MG63 (cell line): ENCODE results near the gene TBC1D10A. TPM values are rescaled to one million over a fixed set of nuclear protein-coding genes. Genes with fewer than 3 reads are reported as not detected.

Experiments
- DNase-seq: peaks from one replicate; pipeline ENCODE4 v3.0.0-alpha.2; 2020
- H3K27me3 ChIP-seq: fragments of 250-450 bp; sonication (Bioruptor Pico); 2 replicates; pipeline ENCODE4 v1.5.1; 2020; ENCODE audit warnings: mild to moderate bottlenecking, moderate library complexity
- H3K36me3 ChIP-seq: fragments of 250-450 bp; sonication (Bioruptor Pico); 2 replicates; pipeline ENCODE4 v1.5.1; 2020; ENCODE audit warnings: mild to moderate bottlenecking, moderate library complexity
- H3K4me3 ChIP-seq: fragments of 250-450 bp; sonication (Bioruptor Pico); 2 replicates; pipeline ENCODE4 v1.5.1; 2020; ENCODE audit warnings: mild to moderate bottlenecking, moderate library complexity
- H3K9me3 ChIP-seq: fragments of 250-450 bp; sonication (Bioruptor Pico); 2 replicates; pipeline ENCODE4 v1.5.1; 2020; ENCODE audit warnings: mild to moderate bottlenecking, moderate library complexity
- total RNA-seq: library from RNA; depleted of rRNA; stranded (reverse); fragments of >200 nt; shearing (Covaris generic); gene quantifications from 2 replicates; pipeline ENCODE4 v1.2.3, GENCODE V29; 2014; ENCODE audit warnings: low replicate concordance

The TBC1D10A gene
- total RNA-seq, 1 experiment from 2014 or later, result 25.7 TPM

GRCh38 chr22:30310881-30311771 lies 15.6 kb downstream of the TBC1D10A start:
- no peaks in the 10 kb centered on the region for H3K9me3 ChIP-seq
- H3K4me3 ChIP-seq, result peak overlapping the region; percentile 7; the same call in 1 of the 2 replicates
- DNase-seq, result peak; percentile 94
- peaks cover 4% of the 10 kb centered on the region for H3K36me3 ChIP-seq
- no peaks in the 10 kb centered on the region for H3K27me3 ChIP-seq

GRCh38 chr22:30309951-30310741 lies 16.6 kb downstream of the TBC1D10A start:
- peak; percentile 71 for DNase-seq
- no peaks in the 10 kb centered on the region for H3K27me3 ChIP-seq
- no peaks in the 10 kb centered on the region for H3K9me3 ChIP-seq
- H3K4me3 ChIP-seq, result no peak overlapping the region
- no peaks in the 10 kb centered on the region; the same call in 1 of the 2 replicates for H3K36me3 ChIP-seq

GRCh38 chr22:30308518-30309230 lies 18.1 kb downstream of the TBC1D10A start:
- Histone ChIP-seq H3K27me3 (no peaks in the 10 kb centered on the region), H3K36me3 (peaks cover 3% of the 10 kb centered on the region; the same call in 1 of the 2 replicates), H3K4me3 (no peak overlapping the region), H3K9me3 (no peaks in the 10 kb centered on the region)
- DNase-seq, result peak; percentile 40

- Histone ChIP-seq H3K9me3 (no peaks in the 10 kb centered on the region), H3K36me3 (peaks cover 8% of the 10 kb centered on the region; the same call in 1 of the 2 replicates), H3K4me3 (no peak overlapping the region), H3K27me3 (no peaks in the 10 kb centered on the region)
- no peak for DNase-seq
These were observed 18.6 kb downstream of the TBC1D10A start for GRCh38 chr22:30308093-30308492.

GRCh38 chr22:30307041-30307574 lies 19.6 kb downstream of the TBC1D10A start:
- H3K9me3 ChIP-seq, result no peaks in the 10 kb centered on the region
- H3K4me3 ChIP-seq, result no peak overlapping the region
- no peak for DNase-seq
- peaks cover 14% of the 10 kb centered on the region for H3K36me3 ChIP-seq
- no peaks in the 10 kb centered on the region for H3K27me3 ChIP-seq

- peaks cover 14% of the 10 kb centered on the region for H3K36me3 ChIP-seq
- no peaks in the 10 kb centered on the region for H3K27me3 ChIP-seq
- DNase-seq, result no peak
- no peak overlapping the region for H3K4me3 ChIP-seq
- no peaks in the 10 kb centered on the region for H3K9me3 ChIP-seq
These were observed 20.1 kb downstream of the TBC1D10A start for GRCh38 chr22:30306627-30307011.

- H3K27me3 ChIP-seq, result no peaks in the 10 kb centered on the region
- H3K4me3 ChIP-seq, result no peak overlapping the region
- H3K36me3 ChIP-seq, result peaks cover 18% of the 10 kb centered on the region
- no peaks in the 10 kb centered on the region for H3K9me3 ChIP-seq
- no peak for DNase-seq
These were observed 20.7 kb downstream of the TBC1D10A start for GRCh38 chr22:30305906-30306626.

- H3K9me3 ChIP-seq, result no peaks in the 10 kb centered on the region
- DNase-seq, result peak; percentile 69
These were observed 21.2 kb downstream of the TBC1D10A start for GRCh38 chr22:30305519-30305905.

GRCh38 chr22:30304495-30305244 lies 22.1 kb downstream of the TBC1D10A start:
- H3K4me3 ChIP-seq, result no peak overlapping the region
- peak; percentile 77 for DNase-seq
- no peaks in the 10 kb centered on the region for H3K9me3 ChIP-seq
- peaks cover 22% of the 10 kb centered on the region for H3K36me3 ChIP-seq
- no peaks in the 10 kb centered on the region for H3K27me3 ChIP-seq

More at GRCh38 chr22:30305519-30305905, 21.2 kb downstream of the TBC1D10A start:
- Histone ChIP-seq H3K36me3 (peaks cover 22% of the 10 kb centered on the region), H3K27me3 (no peaks in the 10 kb centered on the region), H3K4me3 (no peak overlapping the region)

- no peak overlapping the region for H3K4me3 ChIP-seq
- H3K9me3 ChIP-seq, result no peaks in the 10 kb centered on the region
- H3K36me3 ChIP-seq, result peaks cover 22% of the 10 kb centered on the region
- DNase-seq, result no peak
- no peaks in the 10 kb centered on the region for H3K27me3 ChIP-seq
These were observed 24.0 kb downstream of the TBC1D10A start for GRCh38 chr22:30302810-30303138.

GRCh38 chr22:30301995-30302809 lies 24.5 kb downstream of the TBC1D10A start:
- Histone ChIP-seq H3K27me3 (no peaks in the 10 kb centered on the region), H3K36me3 (peaks cover 22% of the 10 kb centered on the region)

GRCh38 chr22:30299322-30299721 lies 27.4 kb downstream of the TBC1D10A start:
- no peak for DNase-seq
- Histone ChIP-seq H3K4me3 (no peak overlapping the region), H3K9me3 (no peaks in the 10 kb centered on the region), H3K36me3 (peaks cover 22% of the 10 kb centered on the region), H3K27me3 (no peaks in the 10 kb centered on the region)

More at GRCh38 chr22:30301995-30302809, 24.5 kb downstream of the TBC1D10A start:
- Histone ChIP-seq H3K4me3 (no peak overlapping the region), H3K9me3 (no peaks in the 10 kb centered on the region)
- no peak for DNase-seq

GRCh38 chr22:30297991-30298701 lies 28.6 kb downstream of the TBC1D10A start:
- Histone ChIP-seq H3K36me3 (peaks cover 14% of the 10 kb centered on the region), H3K9me3 (no peaks in the 10 kb centered on the region), H3K27me3 (no peaks in the 10 kb centered on the region), H3K4me3 (no peak overlapping the region)
- no peak for DNase-seq

GRCh38 chr22:30297276-30297990 lies 29.3 kb downstream of the TBC1D10A start:
- H3K27me3 ChIP-seq, result no peaks in the 10 kb centered on the region
- peaks cover 8% of the 10 kb centered on the region for H3K36me3 ChIP-seq
- DNase-seq, result no peak
- H3K4me3 ChIP-seq, result no peak overlapping the region
- no peaks in the 10 kb centered on the region for H3K9me3 ChIP-seq
